Panc1 (cell line): Measurements from ENCODE around the gene GADL1.

Source experiments
- POLR2AphosphoS5 ChIP-seq: IDR thresholded peaks from 2 replicates; pipeline ENCODE4 v1.6.1; 2012; ENCODE audit warnings: mild to moderate bottlenecking, low read depth, low read length, moderate library complexity
- SIN3A ChIP-seq: IDR thresholded peaks from 2 replicates; pipeline ENCODE4 v1.6.1; 2012; ENCODE audit warnings: low read depth, mild to moderate bottlenecking, low read length, moderate library complexity, borderline replicate concordance; ENCODE audit not compliant: insufficient read depth
- TF ChIP-seq, protein P1 (sequence below): fragments of 450-650 bp; IDR thresholded peaks from 2 replicates; pipeline ENCODE4 v1.5.1; 2017; ENCODE audit warnings: mild to moderate bottlenecking
- TF ChIP-seq, protein P2 (sequence below), 2 experiments: IDR thresholded peaks; 2 replicates each; pipeline ENCODE4 v1.6.1; 2011 to 2012; ENCODE audit warnings: low read depth in 2 of 2, control low read depth in 1 of 2, low read length in 1 of 2, mild to moderate bottlenecking in 1 of 2, moderate library complexity in 1 of 2; ENCODE audit not compliant: insufficient read depth in 1 of 2

DNA sequence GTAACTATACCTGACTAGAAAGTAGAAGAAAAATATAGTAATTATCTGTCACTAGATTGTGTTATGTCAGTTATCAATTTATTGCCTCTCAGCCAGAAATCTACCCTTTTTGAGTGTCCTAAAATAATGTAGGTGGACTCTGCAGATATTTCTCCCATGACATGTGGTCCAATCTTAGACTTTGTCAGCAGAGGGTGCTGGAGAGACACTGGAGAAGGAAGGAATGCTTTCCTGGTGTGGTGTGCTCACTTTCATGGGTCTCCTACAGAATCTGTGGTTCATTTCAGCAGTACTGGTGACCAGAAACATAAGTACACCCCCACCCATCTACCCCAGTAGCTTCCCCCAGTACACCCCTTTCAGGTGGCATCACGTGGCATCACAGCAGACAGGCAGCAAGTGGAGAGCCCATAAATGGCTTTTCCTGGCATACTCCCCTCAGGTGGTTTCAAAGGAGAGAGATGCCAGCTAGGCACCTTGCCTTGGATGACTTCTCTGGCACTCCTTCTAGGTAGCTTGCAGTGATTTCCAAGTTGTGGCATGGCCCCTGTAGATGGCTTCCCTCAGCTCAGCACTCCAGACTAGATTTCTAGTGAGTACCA lies 114.7 kb downstream of the GADL1 start:
- TF ChIP-seq, protein P1, sequence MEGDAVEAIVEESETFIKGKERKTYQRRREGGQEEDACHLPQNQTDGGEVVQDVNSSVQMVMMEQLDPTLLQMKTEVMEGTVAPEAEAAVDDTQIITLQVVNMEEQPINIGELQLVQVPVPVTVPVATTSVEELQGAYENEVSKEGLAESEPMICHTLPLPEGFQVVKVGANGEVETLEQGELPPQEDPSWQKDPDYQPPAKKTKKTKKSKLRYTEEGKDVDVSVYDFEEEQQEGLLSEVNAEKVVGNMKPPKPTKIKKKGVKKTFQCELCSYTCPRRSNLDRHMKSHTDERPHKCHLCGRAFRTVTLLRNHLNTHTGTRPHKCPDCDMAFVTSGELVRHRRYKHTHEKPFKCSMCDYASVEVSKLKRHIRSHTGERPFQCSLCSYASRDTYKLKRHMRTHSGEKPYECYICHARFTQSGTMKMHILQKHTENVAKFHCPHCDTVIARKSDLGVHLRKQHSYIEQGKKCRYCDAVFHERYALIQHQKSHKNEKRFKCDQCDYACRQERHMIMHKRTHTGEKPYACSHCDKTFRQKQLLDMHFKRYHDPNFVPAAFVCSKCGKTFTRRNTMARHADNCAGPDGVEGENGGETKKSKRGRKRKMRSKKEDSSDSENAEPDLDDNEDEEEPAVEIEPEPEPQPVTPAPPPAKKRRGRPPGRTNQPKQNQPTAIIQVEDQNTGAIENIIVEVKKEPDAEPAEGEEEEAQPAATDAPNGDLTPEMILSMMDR, result peak; percentile 56
- TF ChIP-seq, protein P2, sequence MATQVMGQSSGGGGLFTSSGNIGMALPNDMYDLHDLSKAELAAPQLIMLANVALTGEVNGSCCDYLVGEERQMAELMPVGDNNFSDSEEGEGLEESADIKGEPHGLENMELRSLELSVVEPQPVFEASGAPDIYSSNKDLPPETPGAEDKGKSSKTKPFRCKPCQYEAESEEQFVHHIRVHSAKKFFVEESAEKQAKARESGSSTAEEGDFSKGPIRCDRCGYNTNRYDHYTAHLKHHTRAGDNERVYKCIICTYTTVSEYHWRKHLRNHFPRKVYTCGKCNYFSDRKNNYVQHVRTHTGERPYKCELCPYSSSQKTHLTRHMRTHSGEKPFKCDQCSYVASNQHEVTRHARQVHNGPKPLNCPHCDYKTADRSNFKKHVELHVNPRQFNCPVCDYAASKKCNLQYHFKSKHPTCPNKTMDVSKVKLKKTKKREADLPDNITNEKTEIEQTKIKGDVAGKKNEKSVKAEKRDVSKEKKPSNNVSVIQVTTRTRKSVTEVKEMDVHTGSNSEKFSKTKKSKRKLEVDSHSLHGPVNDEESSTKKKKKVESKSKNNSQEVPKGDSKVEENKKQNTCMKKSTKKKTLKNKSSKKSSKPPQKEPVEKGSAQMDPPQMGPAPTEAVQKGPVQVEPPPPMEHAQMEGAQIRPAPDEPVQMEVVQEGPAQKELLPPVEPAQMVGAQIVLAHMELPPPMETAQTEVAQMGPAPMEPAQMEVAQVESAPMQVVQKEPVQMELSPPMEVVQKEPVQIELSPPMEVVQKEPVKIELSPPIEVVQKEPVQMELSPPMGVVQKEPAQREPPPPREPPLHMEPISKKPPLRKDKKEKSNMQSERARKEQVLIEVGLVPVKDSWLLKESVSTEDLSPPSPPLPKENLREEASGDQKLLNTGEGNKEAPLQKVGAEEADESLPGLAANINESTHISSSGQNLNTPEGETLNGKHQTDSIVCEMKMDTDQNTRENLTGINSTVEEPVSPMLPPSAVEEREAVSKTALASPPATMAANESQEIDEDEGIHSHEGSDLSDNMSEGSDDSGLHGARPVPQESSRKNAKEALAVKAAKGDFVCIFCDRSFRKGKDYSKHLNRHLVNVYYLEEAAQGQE (IDR thresholded peaks at IDR 0.05; ENCODE audit: insufficient read depth in 1 of 2, low read depth in 2 of 2, low read length in 1 of 2), result no peak
- TF ChIP-seq SIN3A (no peak), POLR2AphosphoS5 (no peak)
